Measurements from ENCODE around the gene ZNF460.

The ZNF460 gene

GRCh38 chr19:57280962-57281400 is 696 bp downstream of the ZNF460 start:
- DNase-seq (ENCODE audit: low spot score): no peak

GRCh38 chr19:57282011-57282643 is 1.8 kb downstream of the ZNF460 start:
- no peak for DNase-seq (ENCODE audit: low spot score)

- DNase-seq (ENCODE audit: low spot score): no peak
These were observed 8.1 kb downstream of the ZNF460 start for GRCh38 chr19:57288373-57288772.

- no peak for DNase-seq (ENCODE audit: low spot score)
These were observed 10.7 kb downstream of the ZNF460 start for GRCh38 chr19:57290970-57291369.

GRCh38 chr19:57292547-57292946 is 12.3 kb downstream of the ZNF460 start:
- no peak for DNase-seq (ENCODE audit: low spot score)

- DNase-seq (ENCODE audit: low spot score): no peak
These were observed 13.4 kb downstream of the ZNF460 start for GRCh38 chr19:57293719-57294118.

- no peak for DNase-seq (ENCODE audit: low spot score)
These were observed 21.8 kb downstream of the ZNF460 start for GRCh38 chr19:57302020-57302465.

- DNase-seq (ENCODE audit: low spot score): no peak
These were observed 22.6 kb downstream of the ZNF460 start for GRCh38 chr19:57302727-57303401.

- DNase-seq (ENCODE audit: low spot score): no peak
These were observed 24.8 kb downstream of the ZNF460 start for GRCh38 chr19:57305056-57305455.

GRCh38 chr19:57308514-57308913 is 28.2 kb downstream of the ZNF460 start:
- no peak for DNase-seq (ENCODE audit: low spot score)

GRCh38 chr19:57310792-57311191 is 30.5 kb downstream of the ZNF460 start:
- no peak for DNase-seq (ENCODE audit: low spot score)

- no peak for DNase-seq (ENCODE audit: low spot score)
These were observed 33.9 kb downstream of the ZNF460 start for GRCh38 chr19:57314146-57314545.

- no peak for DNase-seq (ENCODE audit: low spot score)
These were observed 37.2 kb downstream of the ZNF460 start for GRCh38 chr19:57317503-57317902.

- DNase-seq (ENCODE audit: low spot score): no peak
These were observed 39.5 kb downstream of the ZNF460 start for GRCh38 chr19:57319869-57320179.

GRCh38 chr19:57320180-57321084 is 40.1 kb downstream of the ZNF460 start, which contains the start of gene ZNF543:
TSS of gene ZNF543 (plus strand) at chr19:57320472. CDS start at chr19:57320854, 382 bp downstream.
- DNase-seq (ENCODE audit: low spot score): peak; percentile 98

GRCh38 chr19:57321116-57321515 is 40.8 kb downstream of the ZNF460 start:
- DNase-seq (ENCODE audit: low spot score): no peak

- no peak for DNase-seq (ENCODE audit: low spot score)
These were observed 41.5 kb downstream of the ZNF460 start for GRCh38 chr19:57321751-57322150.

- DNase-seq (ENCODE audit: low spot score): no peak
These were observed 44.7 kb downstream of the ZNF460 start for GRCh38 chr19:57324992-57325391.

- no peak for DNase-seq (ENCODE audit: low spot score)
These were observed 47.7 kb downstream of the ZNF460 start for GRCh38 chr19:57327993-57328392.

GRCh38 chr19:57334191-57334590 is 53.9 kb downstream of the ZNF460 start:
- DNase-seq (ENCODE audit: low spot score): no peak

GRCh38 chr19:57338877-57339276 is 58.6 kb downstream of the ZNF460 start:
- no peak for DNase-seq (ENCODE audit: low spot score)

- no peak for DNase-seq (ENCODE audit: low spot score)
These were observed 62.3 kb downstream of the ZNF460 start for GRCh38 chr19:57342582-57342981.
